ENCODE measurements around the gene COPE.

The COPE gene

DNA sequence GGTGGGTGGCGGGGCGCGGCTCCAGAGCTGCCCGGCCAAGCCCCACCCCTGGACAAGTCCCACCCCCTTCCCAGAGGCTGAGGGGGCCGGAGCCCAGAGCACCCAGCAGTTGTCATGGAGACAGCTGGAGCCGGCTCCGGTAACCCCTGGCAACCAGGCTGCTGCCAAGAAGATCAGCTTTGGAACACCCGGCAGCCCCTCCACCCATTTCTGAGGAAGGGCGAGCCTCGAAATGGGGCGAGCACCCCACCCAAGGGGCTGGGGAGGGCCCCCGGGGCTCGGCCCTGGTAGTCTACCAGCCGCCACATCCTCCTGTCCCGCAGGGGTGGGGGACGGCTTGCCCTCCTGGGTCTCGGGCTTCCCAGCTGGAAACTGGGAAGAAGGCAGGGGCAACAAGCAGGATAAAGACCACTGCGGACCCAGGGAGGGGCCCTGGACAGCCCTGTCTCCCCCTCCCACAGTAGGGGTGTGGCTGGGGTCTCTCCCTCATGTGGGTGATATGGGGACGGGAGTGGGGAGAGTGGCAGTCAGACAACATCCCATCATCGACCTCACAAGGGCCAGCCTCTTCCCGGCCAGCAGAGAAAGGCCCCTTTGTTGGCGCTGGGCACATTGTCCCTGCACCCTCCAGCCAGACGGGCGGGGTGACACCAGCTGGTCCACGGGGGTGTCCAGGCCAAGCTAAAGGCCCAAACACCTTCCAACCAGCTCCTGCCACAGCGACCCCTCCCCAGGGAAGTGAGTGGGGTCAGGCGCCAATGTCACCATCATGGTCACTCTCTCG lies 24.7 kb downstream of the COPE start:
- no peak for DNase-seq (ENCODE audit: low read depth)
- TF ChIP-seq, protein P1, sequence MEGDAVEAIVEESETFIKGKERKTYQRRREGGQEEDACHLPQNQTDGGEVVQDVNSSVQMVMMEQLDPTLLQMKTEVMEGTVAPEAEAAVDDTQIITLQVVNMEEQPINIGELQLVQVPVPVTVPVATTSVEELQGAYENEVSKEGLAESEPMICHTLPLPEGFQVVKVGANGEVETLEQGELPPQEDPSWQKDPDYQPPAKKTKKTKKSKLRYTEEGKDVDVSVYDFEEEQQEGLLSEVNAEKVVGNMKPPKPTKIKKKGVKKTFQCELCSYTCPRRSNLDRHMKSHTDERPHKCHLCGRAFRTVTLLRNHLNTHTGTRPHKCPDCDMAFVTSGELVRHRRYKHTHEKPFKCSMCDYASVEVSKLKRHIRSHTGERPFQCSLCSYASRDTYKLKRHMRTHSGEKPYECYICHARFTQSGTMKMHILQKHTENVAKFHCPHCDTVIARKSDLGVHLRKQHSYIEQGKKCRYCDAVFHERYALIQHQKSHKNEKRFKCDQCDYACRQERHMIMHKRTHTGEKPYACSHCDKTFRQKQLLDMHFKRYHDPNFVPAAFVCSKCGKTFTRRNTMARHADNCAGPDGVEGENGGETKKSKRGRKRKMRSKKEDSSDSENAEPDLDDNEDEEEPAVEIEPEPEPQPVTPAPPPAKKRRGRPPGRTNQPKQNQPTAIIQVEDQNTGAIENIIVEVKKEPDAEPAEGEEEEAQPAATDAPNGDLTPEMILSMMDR (IDR thresholded peaks at IDR 0.05; ENCODE audit: control insufficient read depth, insufficient read depth, low read depth, low read length, missing control alignments): no peak
- peak overlapping the region; percentile 51 for H3K4me3 ChIP-seq (ENCODE audit: control insufficient read depth, low read depth, low read length)

DNA sequence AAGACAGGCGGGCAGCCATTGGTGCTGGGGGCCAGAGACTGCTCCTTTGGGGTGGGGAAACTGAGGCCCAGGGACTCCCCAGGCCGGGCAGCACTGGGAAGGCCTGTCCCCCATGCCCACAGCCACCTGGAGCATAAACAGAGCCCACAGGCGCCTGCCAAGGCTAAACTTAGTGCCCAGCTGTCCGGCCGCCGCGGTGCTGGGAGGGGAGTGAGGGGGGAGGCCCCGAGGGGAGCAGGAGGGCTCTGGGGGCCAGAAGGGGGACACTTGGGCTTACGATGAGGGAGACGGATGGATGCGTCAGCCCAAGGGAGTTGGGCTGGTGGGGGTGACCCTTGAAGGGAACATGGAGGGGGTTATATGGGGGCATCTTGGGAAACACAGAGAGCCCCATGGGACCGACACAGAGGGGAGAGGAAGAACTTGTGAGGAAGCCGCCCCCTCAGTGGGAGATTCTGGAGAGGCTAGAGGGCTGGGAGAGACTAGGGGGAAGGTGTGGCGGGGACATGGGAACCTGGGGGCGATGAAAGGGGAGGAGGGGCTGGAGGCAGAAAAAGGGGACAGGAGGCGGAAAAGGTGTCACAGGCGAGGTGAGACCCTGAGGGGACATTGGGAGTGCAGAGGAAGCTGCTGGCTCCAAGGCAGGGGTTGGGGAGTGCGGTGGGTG lies 25.5 kb downstream of the COPE start:
- no peak for DNase-seq (ENCODE audit: low read depth)
- TF ChIP-seq, protein P1 (IDR thresholded peaks at IDR 0.05; ENCODE audit: control insufficient read depth, insufficient read depth, low read depth, low read length, missing control alignments): no peak
- H3K4me3 ChIP-seq (ENCODE audit: control insufficient read depth, low read depth, low read length): no peak overlapping the region

GRCh38 chr19:18889949-18890745 lies 29.0 kb downstream of the COPE start:
- TF ChIP-seq, protein P1 (IDR thresholded peaks at IDR 0.05; ENCODE audit: control insufficient read depth, insufficient read depth, low read depth, low read length, missing control alignments): no peak
- H3K4me3 ChIP-seq (ENCODE audit: control insufficient read depth, low read depth, low read length): no peak overlapping the region
- DNase-seq (ENCODE audit: low read depth): no peak

- DNase-seq (ENCODE audit: low read depth): no peak
- TF ChIP-seq, protein P1 (IDR thresholded peaks at IDR 0.05; ENCODE audit: control insufficient read depth, insufficient read depth, low read depth, low read length, missing control alignments): no peak
- no peak overlapping the region for H3K4me3 ChIP-seq (ENCODE audit: control insufficient read depth, low read depth, low read length)
These were observed 32.2 kb downstream of the COPE start for GRCh38 chr19:18886972-18887371.

- DNase-seq (ENCODE audit: low read depth): no peak
- no peak overlapping the region for H3K4me3 ChIP-seq (ENCODE audit: control insufficient read depth, low read depth, low read length)
- TF ChIP-seq, protein P1 (IDR thresholded peaks at IDR 0.05; ENCODE audit: control insufficient read depth, insufficient read depth, low read depth, low read length, missing control alignments): no peak
These were observed 35.5 kb downstream of the COPE start for GRCh38 chr19:18883526-18884304.

GRCh38 chr19:18881491-18881890 lies 37.7 kb downstream of the COPE start:
- TF ChIP-seq, protein P1 (IDR thresholded peaks at IDR 0.05; ENCODE audit: control insufficient read depth, insufficient read depth, low read depth, low read length, missing control alignments): no peak
- H3K4me3 ChIP-seq (ENCODE audit: control insufficient read depth, low read depth, low read length): no peak overlapping the region
- no peak for DNase-seq (ENCODE audit: low read depth)
